Measurements from ENCODE around the gene RANGAP1. TPM values are rescaled to one million over a fixed set of nuclear protein-coding genes. Genes with fewer than 3 reads are reported as not detected.

Gene RANGAP1
- total RNA-seq, 1 donor from 2014 or later, result 49.3 TPM

DNA sequence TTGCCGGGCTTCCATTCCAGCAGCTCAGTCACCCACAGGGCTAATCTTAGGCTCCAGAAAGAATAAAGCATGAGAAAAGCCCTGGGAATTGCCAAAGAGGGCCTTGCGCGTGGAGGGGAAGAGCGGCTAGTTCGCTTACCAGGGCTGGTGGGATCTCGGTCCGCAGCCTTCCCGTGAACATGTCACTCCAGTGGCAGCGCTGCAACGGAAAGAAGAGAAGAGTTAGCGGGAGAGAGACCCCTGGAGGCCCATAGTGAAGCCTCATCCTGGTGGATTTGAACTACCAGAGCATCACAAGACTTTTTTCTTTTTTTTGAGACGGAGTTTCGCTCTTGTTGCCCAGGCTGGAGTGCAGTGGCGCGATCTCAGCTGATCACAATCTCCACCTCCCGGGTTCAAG lies 18.0 kb downstream of the RANGAP1 start:
- H3K9me3 Mint-ChIP-seq, result no peaks in the 10 kb centered on the region
- H3K36me3 Mint-ChIP-seq, result peaks cover 25% of the 10 kb centered on the region
- no peak overlapping the region for H3K27ac Mint-ChIP-seq
- DNase-seq (ENCODE audit: low spot score in 2 of 2, unreplicated experiment in 2 of 2), result no peak
- no peaks in the 10 kb centered on the region for H3K4me1 Mint-ChIP-seq
- H3K27me3 Mint-ChIP-seq (ENCODE audit: low read depth), result no peaks in the 10 kb centered on the region
- no peak overlapping the region for H3K4me3 Mint-ChIP-seq
- TF ChIP-seq, protein P1, sequence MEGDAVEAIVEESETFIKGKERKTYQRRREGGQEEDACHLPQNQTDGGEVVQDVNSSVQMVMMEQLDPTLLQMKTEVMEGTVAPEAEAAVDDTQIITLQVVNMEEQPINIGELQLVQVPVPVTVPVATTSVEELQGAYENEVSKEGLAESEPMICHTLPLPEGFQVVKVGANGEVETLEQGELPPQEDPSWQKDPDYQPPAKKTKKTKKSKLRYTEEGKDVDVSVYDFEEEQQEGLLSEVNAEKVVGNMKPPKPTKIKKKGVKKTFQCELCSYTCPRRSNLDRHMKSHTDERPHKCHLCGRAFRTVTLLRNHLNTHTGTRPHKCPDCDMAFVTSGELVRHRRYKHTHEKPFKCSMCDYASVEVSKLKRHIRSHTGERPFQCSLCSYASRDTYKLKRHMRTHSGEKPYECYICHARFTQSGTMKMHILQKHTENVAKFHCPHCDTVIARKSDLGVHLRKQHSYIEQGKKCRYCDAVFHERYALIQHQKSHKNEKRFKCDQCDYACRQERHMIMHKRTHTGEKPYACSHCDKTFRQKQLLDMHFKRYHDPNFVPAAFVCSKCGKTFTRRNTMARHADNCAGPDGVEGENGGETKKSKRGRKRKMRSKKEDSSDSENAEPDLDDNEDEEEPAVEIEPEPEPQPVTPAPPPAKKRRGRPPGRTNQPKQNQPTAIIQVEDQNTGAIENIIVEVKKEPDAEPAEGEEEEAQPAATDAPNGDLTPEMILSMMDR (IDR thresholded peaks at IDR 0.05; ENCODE audit: unreplicated experiment), result no peak

DNA sequence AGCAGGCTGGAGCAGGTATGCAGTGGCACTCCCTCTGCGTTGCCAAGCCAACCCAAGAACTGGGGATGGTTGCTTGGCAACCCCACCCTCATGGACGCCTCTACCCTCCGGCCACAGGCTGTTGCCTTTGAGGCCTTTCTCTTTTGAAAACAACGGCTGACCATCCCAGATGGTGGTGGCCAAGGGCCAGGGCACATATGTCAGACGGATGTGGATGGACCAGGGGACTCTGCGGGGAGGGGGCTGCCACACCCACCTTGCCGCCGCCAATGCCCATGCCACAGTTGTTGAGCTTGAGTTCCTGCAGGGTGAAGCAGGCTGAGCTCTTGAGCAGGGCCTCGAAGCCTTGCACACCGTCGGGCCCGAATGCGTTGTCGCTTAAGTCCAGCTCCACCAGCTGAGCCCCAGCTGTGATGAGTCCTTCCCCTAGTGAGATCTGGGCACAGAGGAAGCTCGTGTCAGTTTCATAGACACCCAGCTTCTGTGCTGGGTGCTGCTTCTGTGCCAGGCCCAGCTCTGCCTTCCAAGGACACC lies 21.5 kb downstream of the RANGAP1 start:
- Mint-ChIP-seq H3K36me3 (peaks cover 32% of the 10 kb centered on the region), H3K4me1 (no peaks in the 10 kb centered on the region), H3K27me3 (ENCODE audit: low read depth) (no peaks in the 10 kb centered on the region), H3K4me3 (no peak overlapping the region), H3K9me3 (no peaks in the 10 kb centered on the region), H3K27ac (no peak overlapping the region)
- no peak for DNase-seq (ENCODE audit: low spot score in 2 of 2, unreplicated experiment in 2 of 2)
- TF ChIP-seq, protein P1 (IDR thresholded peaks at IDR 0.05; ENCODE audit: unreplicated experiment), result no peak

DNA sequence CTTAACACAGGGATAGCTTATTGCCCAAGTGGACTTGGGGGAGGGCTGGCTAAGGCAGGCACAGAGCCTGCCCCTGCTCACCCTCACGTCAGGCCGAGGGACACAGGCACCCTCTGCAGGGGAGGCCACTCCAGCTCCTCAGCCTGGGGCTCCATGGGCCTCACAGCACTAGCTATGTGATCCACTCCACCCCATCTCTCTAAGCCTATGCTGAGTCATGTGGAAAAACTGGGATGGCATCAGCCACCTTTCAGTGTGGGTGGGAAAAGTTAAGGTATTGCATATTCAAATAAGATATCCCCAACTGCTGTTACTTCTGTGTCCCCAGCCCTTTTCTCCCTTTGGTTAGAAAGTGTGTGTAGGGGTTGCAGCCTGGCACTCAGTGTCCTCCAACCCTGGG lies 22.3 kb downstream of the RANGAP1 start:
- DNase-seq (ENCODE audit: low spot score in 2 of 2, unreplicated experiment in 2 of 2), result no peak
- Mint-ChIP-seq H3K27ac (no peak overlapping the region), H3K36me3 (peaks cover 33% of the 10 kb centered on the region), H3K9me3 (no peaks in the 10 kb centered on the region), H3K4me1 (no peaks in the 10 kb centered on the region), H3K27me3 (ENCODE audit: low read depth) (no peaks in the 10 kb centered on the region), H3K4me3 (no peak overlapping the region)
- TF ChIP-seq, protein P1 (IDR thresholded peaks at IDR 0.05; ENCODE audit: unreplicated experiment), result no peak

DNA sequence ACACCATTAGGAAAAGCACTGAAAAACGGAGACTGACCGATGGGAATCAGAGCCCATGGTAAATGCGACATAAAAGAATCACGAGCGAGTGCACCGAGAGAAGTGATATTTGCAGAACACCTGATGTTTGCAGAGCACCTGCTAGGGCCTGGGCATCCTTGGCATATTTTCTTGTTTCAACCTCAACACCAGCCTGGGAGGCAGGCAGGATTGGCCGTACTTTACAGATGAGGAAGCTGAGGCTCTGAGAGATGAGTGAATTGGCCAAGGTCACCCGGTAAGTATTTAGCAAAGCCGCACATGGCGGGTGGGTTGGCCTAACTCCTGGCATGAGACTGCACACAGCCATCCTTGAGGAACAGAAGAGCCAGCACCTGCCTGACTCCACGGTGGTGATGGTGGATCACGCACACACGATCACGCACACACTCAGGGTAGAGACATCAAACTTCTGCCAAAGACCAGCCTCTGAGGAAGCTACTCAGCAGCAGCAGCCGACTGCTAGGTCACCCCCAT lies 23.7 kb downstream of the RANGAP1 start:
- Mint-ChIP-seq H3K36me3 (peaks cover 31% of the 10 kb centered on the region), H3K4me3 (no peak overlapping the region), H3K27ac (no peak overlapping the region)

DNA sequence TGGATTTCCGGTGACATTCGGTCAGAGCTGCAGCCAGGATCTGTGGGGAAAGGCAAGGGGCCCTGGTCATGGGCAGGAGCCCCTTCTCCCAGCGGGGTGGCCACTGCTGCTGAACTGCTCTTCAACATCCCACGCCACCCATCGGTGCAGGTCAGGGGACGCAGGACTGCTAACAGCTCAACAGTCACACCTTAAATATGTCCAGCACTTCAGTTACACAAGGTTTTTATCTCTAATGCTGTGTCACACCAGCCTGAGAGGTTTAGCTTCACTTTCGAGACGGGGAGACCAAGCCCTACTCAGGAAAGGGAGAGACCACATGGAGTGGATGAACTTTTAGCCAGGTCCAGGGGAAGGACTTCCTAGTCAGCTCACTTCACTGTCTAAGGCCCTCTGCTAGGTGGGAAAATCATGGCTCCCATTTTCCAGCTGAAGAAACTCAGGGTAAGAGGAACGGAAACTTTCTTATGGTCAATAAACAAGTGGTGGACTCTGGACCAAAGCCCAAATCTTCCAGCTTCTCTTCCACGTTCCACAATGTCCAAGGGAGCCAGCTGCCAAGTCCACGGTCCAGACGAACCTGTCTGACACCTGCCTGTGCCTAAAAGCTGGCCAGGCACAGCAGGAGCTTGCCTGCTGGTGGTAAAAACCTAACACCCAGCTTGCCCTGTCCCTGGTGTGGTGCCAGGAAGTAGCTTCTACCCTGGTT lies 24.3 kb downstream of the RANGAP1 start:
- Mint-ChIP-seq H3K27me3 (ENCODE audit: low read depth) (no peaks in the 10 kb centered on the region), H3K4me3 (no peak overlapping the region), H3K4me1 (no peaks in the 10 kb centered on the region), H3K9me3 (no peaks in the 10 kb centered on the region), H3K36me3 (peaks cover 36% of the 10 kb centered on the region), H3K27ac (no peak overlapping the region)
- TF ChIP-seq, protein P1 (IDR thresholded peaks at IDR 0.05; ENCODE audit: unreplicated experiment), result no peak
- no peak for DNase-seq (ENCODE audit: low spot score in 2 of 2, unreplicated experiment in 2 of 2)

More for the DNA sequence above, 23.7 kb downstream of the RANGAP1 start:
- TF ChIP-seq, protein P1 (IDR thresholded peaks at IDR 0.05; ENCODE audit: unreplicated experiment), result no peak
- no peak for DNase-seq (ENCODE audit: low spot score in 2 of 2, unreplicated experiment in 2 of 2)
- H3K9me3 Mint-ChIP-seq, result no peaks in the 10 kb centered on the region
- H3K4me1 Mint-ChIP-seq, result no peaks in the 10 kb centered on the region
- no peaks in the 10 kb centered on the region for H3K27me3 Mint-ChIP-seq (ENCODE audit: low read depth)
